B cell (primary cell): ENCODE results near the gene FLT1. TPM values are rescaled to one million over a fixed set of nuclear protein-coding genes. Genes with fewer than 3 reads are reported as not detected.

ENCODE experiments used
- ATAC-seq: fragments of 200-7000 bp; cut with Tn5 transposase; one replicate; pipeline ENCODE4 v1.10.0; 2021; ENCODE audit warnings: low read depth, mild to moderate bottlenecking, moderate number of reproducible peaks, moderate library complexity
- CTCF ChIA-PET: fragments of 350-600 bp; sonication (Branson Sonifier 250); formaldehyde crosslinking; loops from one replicate; lab custom pipeline; 2021; ENCODE audit warnings: antibody characterized with exemption, inconsistent platforms; lab: Charles Lee
- POLR2A ChIA-PET: fragments of 350-600 bp; sonication (Branson Sonifier 250); formaldehyde crosslinking; loops from one replicate; lab custom pipeline; 2021; ENCODE audit warnings: antibody characterized with exemption; lab: Charles Lee
- DNase-seq: peaks from one replicate; pipeline ENCODE4 v3.0.0; 2013
- H2AFZ ChIP-seq: 2 replicates; pipeline ENCODE4 v1.6.1; 2012; ENCODE audit warnings: mild to moderate bottlenecking, low read depth, low read length; ENCODE audit not compliant: insufficient read depth, poor library complexity, severe bottlenecking
- H3K27ac ChIP-seq, 2 donors: 1 replicate in 1 of 2; 2 replicates in 1 of 2; pipeline ENCODE4 v1.5.1; 2012 to 2013; ENCODE audit warnings: low read length in 2 of 2, mild to moderate bottlenecking in 2 of 2, moderate library complexity in 1 of 2
- H3K27me3 ChIP-seq, 4 experiments: fragments of 200-600 bp in 1 of 4; sonication (generic) in 1 of 4; replicated peaks in 1 of 4; 1 replicate in 2 of 4; 2 replicates in 2 of 4; pipeline versions ENCODE4 v1.6.1 to v1.7.0; 2013 to 2016; ENCODE audit warnings: low read length in 3 of 4, mild to moderate bottlenecking in 2 of 4, mixed read lengths in 1 of 4, moderate library complexity in 1 of 4; ENCODE audit not compliant: insufficient read depth in 4 of 4, control insufficient read depth in 3 of 4; ENCODE audit errors: control extremely low read depth in 1 of 4
- H3K36me3 ChIP-seq, 2 experiments: replicated peaks in 1 of 2; 1 replicate in 1 of 2; 2 replicates in 1 of 2; pipeline versions ENCODE4 v1.6.1 to v1.7.1; 2013; ENCODE audit warnings: low read length in 1 of 2; ENCODE audit not compliant: insufficient read depth in 2 of 2, control insufficient read depth in 1 of 2; ENCODE audit errors: control extremely low read depth in 1 of 2, extremely low read depth in 1 of 2
- H3K4me1 ChIP-seq, 2 donors: fragments of 200-600 bp in 1 of 2; sonication (generic) in 1 of 2; 1 replicate in 1 of 2; 2 replicates in 1 of 2; pipeline versions ENCODE4 v1.5.1 to v1.6.1; 2013 to 2017; ENCODE audit warnings: low read length in 2 of 2; ENCODE audit not compliant: control insufficient read depth in 2 of 2, insufficient read depth in 2 of 2
- H3K4me2 ChIP-seq: replicated peaks from 2 replicates; pipeline ENCODE3; 2012; ENCODE audit warnings: mild to moderate bottlenecking, low read depth, low read length; ENCODE audit not compliant: poor library complexity, severe bottlenecking
- H3K4me3 ChIP-seq, 5 experiments: fragments of 200-600 bp in 1 of 5; sonication (generic) in 1 of 5; 1 replicate in 3 of 5; 2 replicates in 2 of 5; pipeline versions ENCODE4 v1.5.1 to v1.7.0; 2011 to 2016; ENCODE audit warnings: low read length in 4 of 5, mild to moderate bottlenecking in 4 of 5, low read depth in 2 of 5, control low read depth in 1 of 5, moderate library complexity in 1 of 5; ENCODE audit not compliant: insufficient read depth in 1 of 5; ENCODE audit errors: control extremely low read depth in 1 of 5, extremely low read depth in 1 of 5
- H3K79me2 ChIP-seq: fragments of 200-600 bp; sonication (generic); one replicate; pipeline ENCODE4 v1.6.0; 2016; ENCODE audit warnings: low read length; ENCODE audit not compliant: control insufficient read depth, insufficient read depth
- H3K9ac ChIP-seq: fragments of 200-600 bp; sonication (generic); 2 replicates; pipeline ENCODE4 v1.6.1; 2017; ENCODE audit warnings: mild to moderate bottlenecking, low read length, moderate library complexity
- H3K9me3 ChIP-seq, 3 donors: one replicate each; pipeline versions ENCODE4 v1.6.1 to v1.7.1; 2013; ENCODE audit warnings: low read length in 2 of 3; ENCODE audit not compliant: control insufficient read depth in 2 of 3, insufficient read depth in 1 of 3; ENCODE audit errors: control extremely low read depth in 1 of 3
- H4K20me1 ChIP-seq: 2 replicates; pipeline ENCODE4 v1.6.0; 2012; ENCODE audit warnings: mild to moderate bottlenecking, low read length; ENCODE audit not compliant: insufficient read depth, control insufficient read depth, poor library complexity, severe bottlenecking
- H3K27ac Mint-ChIP-seq: one replicate; pipeline ENCODE4 v1.8.0; 2021; ENCODE audit warnings: mixed read lengths
- H3K27me3 Mint-ChIP-seq: one replicate; pipeline ENCODE4 v1.8.0; 2021; ENCODE audit warnings: mixed read lengths
- H3K4me1 Mint-ChIP-seq: one replicate; pipeline ENCODE4 v1.8.0; 2021; ENCODE audit warnings: mixed read lengths
- H3K4me3 Mint-ChIP-seq: one replicate; pipeline ENCODE4 v1.8.0; 2021; ENCODE audit warnings: mixed read lengths
- H3K9me3 Mint-ChIP-seq: one replicate; pipeline ENCODE4 v1.8.0; 2022; ENCODE audit warnings: mixed read lengths; ENCODE audit not compliant: insufficient read depth
- EZH2 ChIP-seq: IDR thresholded peaks from 2 replicates; pipeline ENCODE4 v1.6.1; 2012; ENCODE audit warnings: borderline replicate concordance, low read depth, mild to moderate bottlenecking, moderate library complexity, low read length; ENCODE audit not compliant: insufficient read depth, poor library complexity, severe bottlenecking
- WGBS: methylation state at CpG from one replicate; pipeline ENCODE4 v1.1.5; 2013; ENCODE audit warnings: missing lambda C conversion rate; ENCODE audit not compliant: insufficient coverage; 5-methylcytosine and 5-hydroxymethylcytosine counted together
- intact Hi-C: fragments of 100-400 bp; cut with micrococcal nuclease; formaldehyde crosslinking; loops from one replicate; pipeline ENCODE4 v1.10.0; 2022
- polyA plus RNA-seq: library from polyadenylated mRNA; depleted of rRNA; stranded (reverse); fragments of >200 nt; gene quantifications from 2 replicates; pipeline ENCODE4 v1.2.3, GENCODE V29; 2012
- total RNA-seq, 2 donors: library from RNA; stranded (reverse); fragments of 120-200 nt in 1 of 2; gene quantifications; 1 replicate in 1 of 2; 2 replicates in 1 of 2; pipeline versions ENCODE4 v1.2.3 to v1.2.4, GENCODE V29; 2013 to 2022
- TF ChIP-seq, protein P1 (sequence below): fragments of 200-600 bp; IDR thresholded peaks from one replicate; pipeline ENCODE4 v1.8.0; 2022; ENCODE audit warnings: antibody characterized with exemption, mild to moderate bottlenecking

The FLT1 gene
- total and polyA plus RNA-seq, 2 donors (not counting 1 experiment from before 2014, with no cell fraction given): 1.1 to 1.2 TPM

DNA sequence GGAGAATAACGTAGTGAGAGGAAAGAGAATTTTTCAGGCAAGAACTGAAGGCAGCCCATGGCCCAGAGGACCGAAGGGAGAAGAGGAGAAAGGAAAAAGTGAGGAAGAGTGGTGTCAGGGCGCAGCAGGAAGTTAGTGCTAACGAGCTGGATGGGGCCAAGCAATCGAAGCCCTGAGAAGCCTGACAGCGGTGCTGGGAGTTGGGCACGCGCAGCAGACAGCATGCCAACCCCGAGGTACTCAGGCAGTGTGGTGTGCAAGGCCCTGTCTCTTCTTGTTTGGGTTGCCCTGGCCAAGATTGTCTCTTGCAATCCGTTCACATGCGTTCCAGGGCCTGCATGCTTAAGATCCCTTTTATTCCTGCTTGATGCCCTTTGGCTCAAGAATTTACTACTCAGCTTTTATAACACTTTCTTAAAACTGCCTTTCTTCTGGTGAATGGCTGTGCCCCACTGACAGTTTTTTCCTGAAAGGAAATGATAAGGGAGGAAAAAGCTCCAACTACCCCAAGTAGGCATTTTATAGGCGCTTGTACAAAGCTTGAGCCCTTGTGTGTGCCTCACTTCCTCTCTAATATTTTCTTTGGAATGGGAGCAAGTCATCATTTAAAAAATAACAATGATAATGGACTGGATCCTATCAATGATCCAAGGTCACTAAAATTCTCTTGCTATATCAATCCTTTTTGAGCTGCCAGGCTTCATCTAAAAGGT, 115.4 kb downstream of the FLT1 start:
- no peaks in the 10 kb centered on the region for H3K79me2 ChIP-seq
- no peaks in the 10 kb centered on the region for H3K9me3 ChIP-seq
- ChIA-PET POLR2A (no interaction called here), CTCF (no interaction called here)
- H3K4me1 Mint-ChIP-seq: peaks cover 2% of the 10 kb centered on the region
- WGBS: 90% methylated on average over 11 of the region's 12 CpGs
- no peaks in the 10 kb centered on the region for H4K20me1 ChIP-seq
- H3K36me3 ChIP-seq: peaks cover 0 to 4% of the 10 kb centered on the region in 2 experiments
- TF ChIP-seq, protein P1, sequence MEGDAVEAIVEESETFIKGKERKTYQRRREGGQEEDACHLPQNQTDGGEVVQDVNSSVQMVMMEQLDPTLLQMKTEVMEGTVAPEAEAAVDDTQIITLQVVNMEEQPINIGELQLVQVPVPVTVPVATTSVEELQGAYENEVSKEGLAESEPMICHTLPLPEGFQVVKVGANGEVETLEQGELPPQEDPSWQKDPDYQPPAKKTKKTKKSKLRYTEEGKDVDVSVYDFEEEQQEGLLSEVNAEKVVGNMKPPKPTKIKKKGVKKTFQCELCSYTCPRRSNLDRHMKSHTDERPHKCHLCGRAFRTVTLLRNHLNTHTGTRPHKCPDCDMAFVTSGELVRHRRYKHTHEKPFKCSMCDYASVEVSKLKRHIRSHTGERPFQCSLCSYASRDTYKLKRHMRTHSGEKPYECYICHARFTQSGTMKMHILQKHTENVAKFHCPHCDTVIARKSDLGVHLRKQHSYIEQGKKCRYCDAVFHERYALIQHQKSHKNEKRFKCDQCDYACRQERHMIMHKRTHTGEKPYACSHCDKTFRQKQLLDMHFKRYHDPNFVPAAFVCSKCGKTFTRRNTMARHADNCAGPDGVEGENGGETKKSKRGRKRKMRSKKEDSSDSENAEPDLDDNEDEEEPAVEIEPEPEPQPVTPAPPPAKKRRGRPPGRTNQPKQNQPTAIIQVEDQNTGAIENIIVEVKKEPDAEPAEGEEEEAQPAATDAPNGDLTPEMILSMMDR: no peak
- TF ChIP-seq EZH2: no peak
- no peak overlapping the region for H3K9ac ChIP-seq
- no peak overlapping the region for H3K27ac Mint-ChIP-seq
- peaks cover 0 to under 1% of the 10 kb centered on the region in 2 donors for H3K4me1 ChIP-seq
- H2AFZ ChIP-seq: no peak overlapping the region
- H3K27me3 ChIP-seq: no peaks in the 10 kb centered on the region
- H3K4me2 ChIP-seq: no peak overlapping the region
- no peak overlapping the region for H3K27ac ChIP-seq
- intact Hi-C loops: no loop called here
- H3K9me3 Mint-ChIP-seq: no peaks in the 10 kb centered on the region
- DNase-seq (no peak), ATAC-seq (no peak)
- no peak overlapping the region for H3K4me3 Mint-ChIP-seq
- peaks cover 8% of the 10 kb centered on the region for H3K27me3 Mint-ChIP-seq
- no peak overlapping the region for H3K4me3 ChIP-seq

DNA sequence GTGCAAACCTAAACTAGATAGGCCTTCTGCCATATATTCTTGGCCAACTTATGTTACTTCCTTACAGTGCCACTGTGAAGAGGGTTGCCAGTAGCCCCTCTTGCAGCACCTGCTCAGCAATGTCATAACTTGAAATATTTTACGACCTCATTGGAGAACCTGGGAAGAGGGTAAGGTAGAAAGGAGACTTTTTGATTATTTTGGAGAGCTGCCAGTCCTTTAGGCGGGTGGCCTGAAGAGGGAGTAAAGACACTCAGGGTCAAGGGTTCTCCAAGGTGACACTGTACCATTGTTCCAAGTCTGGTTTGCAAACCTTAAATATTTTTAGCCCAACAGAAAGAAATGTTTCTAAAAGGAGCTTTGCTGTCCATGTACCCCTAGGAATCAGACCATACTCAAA, 118.3 kb downstream of the FLT1 start:
- CTCF ChIA-PET: no interaction called here
- DNase-seq: no peak
- no peaks in the 10 kb centered on the region for H4K20me1 ChIP-seq
- TF ChIP-seq EZH2: no peak
- TF ChIP-seq, protein P1: no peak
- Mint-ChIP-seq H3K4me1 (no peaks in the 10 kb centered on the region), H3K4me3 (no peak overlapping the region), H3K27me3 (peaks cover 8% of the 10 kb centered on the region), H3K27ac (no peak overlapping the region), H3K9me3 (no peaks in the 10 kb centered on the region)
- H3K4me2 ChIP-seq: no peak overlapping the region
- WGBS: 100% methylated on average over 1 of the region's 2 CpGs
- H3K9me3 ChIP-seq: no peaks in the 10 kb centered on the region
- H3K79me2 ChIP-seq: no peaks in the 10 kb centered on the region
- H3K27ac ChIP-seq: no peak overlapping the region
- intact Hi-C loops: no loop called here
- H3K4me1 ChIP-seq: no peaks in the 10 kb centered on the region
- no peaks in the 10 kb centered on the region for H3K27me3 ChIP-seq
- H3K4me3 ChIP-seq: no peak overlapping the region
- H3K9ac ChIP-seq: no peak overlapping the region
- no peak for ATAC-seq
- H2AFZ ChIP-seq: no peak overlapping the region
- H3K36me3 ChIP-seq: peaks cover 0 to 4% of the 10 kb centered on the region in 2 experiments
- POLR2A ChIA-PET: no interaction called here
